Gastroesophageal sphincter (tissue), 3 donors: ENCODE results near the gene MYO3B.

Source experiments
- CTCF ChIP-seq, 4 experiments: fragments of 200-600 bp in 2 of 4; fragments of 450-650 bp in 2 of 4; sonication (generic) in 1 of 4; IDR thresholded peaks; one replicate each; pipeline ENCODE4 v1.5.1; 2017 to 2019; ENCODE audit warnings: antibody characterized with exemption in 4 of 4, mild to moderate bottlenecking in 2 of 4, moderate library complexity in 2 of 4
- POLR2A ChIP-seq, 2 donors: fragments of 450-650 bp; IDR thresholded peaks; one replicate each; pipeline ENCODE4 v1.6.1; 2017; ENCODE audit warnings: antibody characterized with exemption in 2 of 2, mild to moderate bottlenecking in 2 of 2, moderate library complexity in 1 of 2
- POLR2AphosphoS5 ChIP-seq: sonication (generic); formaldehyde crosslinking; IDR thresholded peaks from one replicate; pipeline ENCODE4 v1.6.1; 2017; ENCODE audit warnings: antibody characterized with exemption

- TF ChIP-seq CTCF (IDR thresholded peaks at IDR 0.05) (no peak), POLR2A (IDR thresholded peaks at IDR 0.05) (no peak), POLR2AphosphoS5 (no peak)
Measured at GRCh38 chr2:170253721-170254230, 75.8 kb downstream of the MYO3B start.
